Measurements from ENCODE around the gene HDGFL3.
"Not testable (repeated sequence)": the region's sequence is repeated elsewhere in the genome, so short reads cannot be mapped to it uniquely, and the experiment has no call there.

Gene HDGFL3

DNA sequence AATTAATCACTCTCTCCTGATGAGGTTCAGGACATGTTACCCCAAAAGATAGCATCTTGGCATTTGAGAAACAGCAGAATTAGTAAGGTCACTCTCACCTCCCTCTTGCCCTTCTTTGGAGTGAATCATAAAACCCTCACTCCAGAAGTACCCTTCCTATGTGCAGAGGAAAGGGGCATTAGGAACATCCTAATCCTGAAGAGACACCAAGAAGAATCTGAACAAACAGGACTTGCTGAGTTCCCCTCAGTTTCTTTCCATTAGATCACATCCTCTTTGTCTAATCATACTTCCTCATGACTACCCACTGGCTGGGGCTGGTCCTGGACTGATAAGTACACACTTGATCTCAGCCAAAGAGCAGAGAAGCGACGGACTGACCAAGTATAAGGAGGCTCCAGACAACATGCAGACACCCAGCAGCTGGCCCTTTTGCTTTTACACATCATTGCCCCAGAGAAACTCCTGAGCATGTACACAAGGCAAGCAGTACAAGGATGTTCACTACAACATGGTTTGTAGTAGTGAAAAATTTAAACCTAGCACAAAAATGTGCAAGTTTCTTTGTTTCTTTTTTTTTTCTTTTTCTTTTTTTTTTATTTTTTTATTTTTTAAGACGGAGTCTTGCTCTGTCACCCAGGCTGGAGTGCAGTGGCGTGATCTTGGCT lies 115.2 kb downstream of the HDGFL3 start:
- Histone ChIP-seq H3K9me3 (ENCODE audit: control insufficient read depth, low read depth, low read length) (no peaks in the 10 kb centered on the region), H3K4me3 (ENCODE audit: low read length) (no peak overlapping the region), H3K4me1 (ENCODE audit: control insufficient read depth, low read depth, low read length) (no peaks in the 10 kb centered on the region), H3K36me3 (ENCODE audit: control insufficient read depth, low read depth, low read length) (no peaks in the 10 kb centered on the region), H3K9ac (ENCODE audit: low read length) (no peak overlapping the region), H3K27me3 (ENCODE audit: control insufficient read depth, insufficient read depth, low read length) (no peaks in the 10 kb centered on the region), H3K27ac (ENCODE audit: low read length) (no peak overlapping the region)

DNA sequence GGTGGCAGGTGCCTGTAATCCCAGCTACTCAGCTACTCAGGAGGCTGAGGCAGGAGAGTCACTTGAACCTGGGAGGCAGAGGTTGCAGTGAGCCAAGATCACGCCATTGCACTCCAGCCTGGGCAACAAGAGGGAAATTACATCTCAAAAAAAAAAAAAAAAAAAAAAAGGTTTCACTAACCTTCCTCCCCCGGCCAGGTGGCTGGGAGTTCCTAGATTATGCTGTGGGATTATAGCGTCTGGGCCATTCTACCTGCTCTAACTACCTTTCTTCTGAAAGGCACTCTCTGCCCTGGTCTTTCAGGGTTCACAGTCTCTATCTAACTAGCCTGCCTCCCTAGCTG lies 115.7 kb downstream of the HDGFL3 start:
- not testable (repeated sequence) for H3K9me3 ChIP-seq (ENCODE audit: control insufficient read depth, low read depth, low read length); H3K4me3 ChIP-seq (ENCODE audit: low read length); H3K4me1 ChIP-seq (ENCODE audit: control insufficient read depth, low read depth, low read length); H3K27me3 ChIP-seq (ENCODE audit: control insufficient read depth, insufficient read depth, low read length); H3K9ac ChIP-seq (ENCODE audit: low read length); H3K36me3 ChIP-seq (ENCODE audit: control insufficient read depth, low read depth, low read length); H3K27ac ChIP-seq (ENCODE audit: low read length)

DNA sequence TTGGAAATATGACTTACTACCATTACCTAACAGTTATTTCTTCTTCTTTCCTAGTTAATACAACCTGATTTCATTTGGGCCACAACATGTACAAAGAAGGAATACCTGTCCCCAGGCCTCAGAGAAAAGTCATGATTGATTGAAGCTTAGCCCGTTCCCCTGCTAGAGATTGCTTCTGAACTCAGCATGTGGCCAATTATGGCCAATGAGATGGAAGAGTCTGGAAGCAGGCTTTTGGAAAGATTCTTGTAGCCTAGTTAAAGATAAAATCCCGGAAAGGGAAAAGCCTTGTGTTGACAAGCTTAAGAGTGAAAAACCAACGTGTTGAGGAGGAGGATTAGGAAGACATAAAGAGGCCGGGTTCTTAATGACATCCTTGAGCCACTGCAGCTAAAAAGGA lies 117.2 kb downstream of the HDGFL3 start:
- H3K9me3 ChIP-seq (ENCODE audit: control insufficient read depth, low read depth, low read length), result no peaks in the 10 kb centered on the region
- H3K27ac ChIP-seq (ENCODE audit: low read length), result no peak overlapping the region
- no peak overlapping the region for H3K4me3 ChIP-seq (ENCODE audit: low read length)
- no peaks in the 10 kb centered on the region for H3K27me3 ChIP-seq (ENCODE audit: control insufficient read depth, insufficient read depth, low read length)
- H3K9ac ChIP-seq (ENCODE audit: low read length), result no peak overlapping the region
- no peaks in the 10 kb centered on the region for H3K36me3 ChIP-seq (ENCODE audit: control insufficient read depth, low read depth, low read length)
- H3K4me1 ChIP-seq (ENCODE audit: control insufficient read depth, low read depth, low read length), result no peaks in the 10 kb centered on the region

DNA sequence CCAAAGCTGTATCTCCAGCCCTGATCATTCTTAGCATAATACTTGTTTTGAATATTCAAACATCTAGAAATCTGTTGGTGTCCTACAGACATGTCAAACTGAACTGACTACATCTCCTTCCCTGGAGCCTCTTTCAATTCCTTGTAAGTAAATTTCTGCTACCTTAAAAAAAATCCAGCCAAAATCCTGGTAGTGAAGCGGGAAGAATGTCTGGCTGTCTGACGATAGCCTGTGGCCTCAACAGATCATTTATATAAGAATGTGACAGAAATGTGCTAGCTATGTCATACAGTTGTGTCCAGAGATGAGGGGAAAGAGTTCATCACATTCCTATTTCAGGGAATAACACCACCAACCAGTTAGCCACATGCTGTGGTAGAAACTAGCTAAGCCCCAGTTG lies 118.7 kb downstream of the HDGFL3 start:
- Histone ChIP-seq H3K4me3 (ENCODE audit: low read length) (no peak overlapping the region), H3K9ac (ENCODE audit: low read length) (no peak overlapping the region), H3K9me3 (ENCODE audit: control insufficient read depth, low read depth, low read length) (no peaks in the 10 kb centered on the region), H3K4me1 (ENCODE audit: control insufficient read depth, low read depth, low read length) (no peaks in the 10 kb centered on the region), H3K36me3 (ENCODE audit: control insufficient read depth, low read depth, low read length) (no peaks in the 10 kb centered on the region), H3K27ac (ENCODE audit: low read length) (no peak overlapping the region), H3K27me3 (ENCODE audit: control insufficient read depth, insufficient read depth, low read length) (no peaks in the 10 kb centered on the region)

DNA sequence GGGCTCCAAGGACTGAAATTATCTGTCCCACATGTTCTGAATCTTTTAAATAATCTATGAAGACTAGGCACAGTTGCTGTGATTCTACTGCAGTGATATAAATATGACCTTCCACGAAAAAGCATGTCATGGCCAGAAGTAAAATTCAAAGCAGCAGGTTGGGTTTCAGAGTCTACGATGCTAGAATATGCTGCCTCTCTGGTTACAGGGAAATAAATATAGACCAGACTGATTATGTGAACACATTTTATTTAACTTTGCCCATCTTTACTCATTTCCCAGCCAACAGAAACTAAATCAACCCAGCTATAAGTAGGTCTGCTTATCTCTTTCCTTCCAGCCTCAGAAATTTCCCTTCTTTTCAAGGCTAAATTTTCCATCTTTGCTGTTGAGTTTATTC lies 120.0 kb downstream of the HDGFL3 start:
- no peaks in the 10 kb centered on the region for H3K27me3 ChIP-seq (ENCODE audit: control insufficient read depth, insufficient read depth, low read length)
- H3K9me3 ChIP-seq (ENCODE audit: control insufficient read depth, low read depth, low read length), result no peaks in the 10 kb centered on the region
- no peaks in the 10 kb centered on the region for H3K4me1 ChIP-seq (ENCODE audit: control insufficient read depth, low read depth, low read length)
- H3K27ac ChIP-seq (ENCODE audit: low read length), result no peak overlapping the region
- H3K9ac ChIP-seq (ENCODE audit: low read length), result no peak overlapping the region
- H3K4me3 ChIP-seq (ENCODE audit: low read length), result no peak overlapping the region
- H3K36me3 ChIP-seq (ENCODE audit: control insufficient read depth, low read depth, low read length), result no peaks in the 10 kb centered on the region

DNA sequence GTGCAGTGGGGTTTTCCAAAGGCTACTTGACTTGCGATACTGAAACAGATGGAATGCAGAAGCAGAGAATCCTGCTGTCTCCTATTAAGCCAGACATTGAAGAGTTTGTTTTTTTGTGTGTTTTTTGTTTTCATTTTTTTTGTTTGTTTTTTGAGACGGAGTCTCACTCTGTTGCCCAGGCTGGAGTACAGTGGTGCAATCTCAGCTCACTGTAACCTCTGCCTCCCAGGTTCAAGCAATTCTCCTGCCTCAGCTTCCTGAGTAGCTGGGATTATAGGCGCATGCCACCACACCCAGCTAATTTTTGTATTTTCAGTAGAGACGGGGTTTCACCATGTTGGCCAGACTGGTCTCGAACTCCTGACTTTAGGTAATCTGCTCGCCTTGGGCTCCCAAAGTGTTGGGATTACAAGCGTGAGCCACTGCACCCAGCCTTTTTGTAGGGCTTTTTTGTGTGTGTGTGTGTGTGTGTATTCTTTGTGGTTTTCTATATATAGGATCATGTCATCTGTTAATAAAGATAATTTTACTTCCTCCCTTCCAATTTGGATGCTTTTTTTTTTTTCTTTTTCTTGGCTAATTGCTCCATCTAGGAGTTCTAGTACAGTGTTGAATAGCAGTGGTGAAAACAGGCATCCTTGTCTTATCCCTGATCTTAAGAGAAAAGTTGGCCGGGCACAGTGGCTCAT lies 121.6 kb downstream of the HDGFL3 start:
- not testable (repeated sequence) for H3K4me3 ChIP-seq (ENCODE audit: low read length); H3K27ac ChIP-seq (ENCODE audit: low read length); H3K27me3 ChIP-seq (ENCODE audit: control insufficient read depth, insufficient read depth, low read length); H3K9ac ChIP-seq (ENCODE audit: low read length); H3K9me3 ChIP-seq (ENCODE audit: control insufficient read depth, low read depth, low read length); H3K4me1 ChIP-seq (ENCODE audit: control insufficient read depth, low read depth, low read length); H3K36me3 ChIP-seq (ENCODE audit: control insufficient read depth, low read depth, low read length)

DNA sequence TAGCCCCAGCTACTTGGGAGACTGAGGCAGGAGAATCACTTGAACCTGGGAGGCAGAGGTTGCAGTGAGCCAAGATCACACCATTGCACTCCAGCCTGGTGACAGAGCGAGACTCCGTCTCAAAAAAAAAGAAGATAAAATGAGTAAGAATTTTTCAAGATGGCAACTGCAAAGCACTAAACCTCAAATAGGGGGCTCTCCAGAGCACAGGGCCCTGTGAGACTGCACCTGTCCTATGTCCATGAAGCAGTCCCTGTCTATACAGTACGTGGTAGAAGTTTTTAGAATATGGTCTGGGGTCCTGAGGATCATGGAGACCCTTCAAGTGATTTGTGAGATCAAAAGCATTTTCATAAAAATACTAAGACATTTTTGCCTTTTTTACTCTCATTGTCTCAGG lies 122.2 kb downstream of the HDGFL3 start:
- not testable (repeated sequence) for H3K27ac ChIP-seq (ENCODE audit: low read length); H3K4me3 ChIP-seq (ENCODE audit: low read length); H3K36me3 ChIP-seq (ENCODE audit: control insufficient read depth, low read depth, low read length); H3K27me3 ChIP-seq (ENCODE audit: control insufficient read depth, insufficient read depth, low read length); H3K9ac ChIP-seq (ENCODE audit: low read length); H3K9me3 ChIP-seq (ENCODE audit: control insufficient read depth, low read depth, low read length); H3K4me1 ChIP-seq (ENCODE audit: control insufficient read depth, low read depth, low read length)

DNA sequence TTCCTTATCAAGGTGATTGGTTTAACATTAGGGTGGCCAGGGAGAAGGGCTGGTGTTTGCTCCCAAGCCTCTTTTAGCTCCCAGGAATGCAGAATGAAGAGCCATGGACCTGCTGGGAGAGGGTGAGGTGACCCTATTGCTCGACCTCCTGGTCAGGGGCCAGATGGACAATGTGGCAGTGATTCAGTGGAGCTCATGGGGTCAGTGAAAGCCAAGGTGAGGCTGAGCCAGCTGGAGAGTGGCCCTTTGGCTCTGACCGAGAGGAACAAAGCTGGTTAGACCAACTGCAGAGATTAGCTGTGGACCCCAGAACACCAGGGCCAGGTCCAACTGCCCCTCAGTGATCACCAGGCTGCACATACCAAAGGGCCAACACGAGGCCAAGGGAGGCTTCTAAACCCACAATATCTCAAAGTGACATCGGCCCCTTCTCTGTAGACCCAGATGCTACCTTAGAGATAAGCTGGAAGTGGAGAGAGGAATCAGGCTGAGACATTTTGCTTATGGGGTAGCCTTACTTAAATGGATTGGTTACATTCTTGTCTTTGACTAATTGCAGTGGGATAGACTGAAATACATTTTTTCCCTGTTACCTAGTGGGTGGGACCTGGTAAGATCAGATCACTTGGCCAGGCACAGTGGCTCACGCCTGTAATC lies 124.8 kb downstream of the HDGFL3 start:
- Histone ChIP-seq H3K27me3 (ENCODE audit: control insufficient read depth, insufficient read depth, low read length) (no peaks in the 10 kb centered on the region), H3K27ac (ENCODE audit: low read length) (no peak overlapping the region), H3K4me3 (ENCODE audit: low read length) (no peak overlapping the region), H3K4me1 (ENCODE audit: control insufficient read depth, low read depth, low read length) (no peaks in the 10 kb centered on the region), H3K9ac (ENCODE audit: low read length) (no peak overlapping the region), H3K36me3 (ENCODE audit: control insufficient read depth, low read depth, low read length) (no peaks in the 10 kb centered on the region), H3K9me3 (ENCODE audit: control insufficient read depth, low read depth, low read length) (no peaks in the 10 kb centered on the region)

DNA sequence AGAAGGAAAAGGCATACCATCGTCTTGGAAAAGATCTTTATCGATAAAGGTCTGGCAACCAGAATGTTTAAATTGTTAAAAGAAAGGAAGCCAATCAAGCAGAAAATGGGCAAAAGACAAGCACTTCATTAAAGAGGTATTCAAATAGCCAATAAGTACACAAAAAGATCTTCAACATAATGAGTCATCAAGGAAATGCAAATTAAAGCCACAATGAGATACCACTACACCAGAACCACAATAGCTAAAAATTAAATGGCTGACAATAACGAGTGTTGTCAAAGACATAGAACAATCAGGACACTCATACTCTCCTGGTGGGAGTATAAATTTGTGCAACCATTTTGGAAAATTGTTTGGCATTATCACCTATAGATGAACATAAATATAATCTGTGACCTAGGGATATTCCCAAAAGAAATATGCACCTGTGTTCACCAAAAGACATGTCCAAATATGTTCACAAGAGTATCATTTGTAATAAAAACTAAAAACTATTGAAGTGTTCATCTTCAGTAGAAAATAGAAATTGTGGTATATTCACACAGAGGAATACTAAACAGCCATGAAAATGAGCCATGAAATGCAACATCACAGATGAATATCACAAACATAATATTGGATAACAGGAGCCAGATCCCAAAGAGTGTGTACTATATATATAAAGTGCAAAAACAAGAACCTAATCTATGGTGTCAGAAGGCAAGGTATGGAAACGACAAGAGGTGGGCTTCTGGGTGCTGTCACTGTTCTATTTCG lies 126.2 kb downstream of the HDGFL3 start:
- H3K36me3 ChIP-seq (ENCODE audit: control insufficient read depth, low read depth, low read length), result no peaks in the 10 kb centered on the region
- no peaks in the 10 kb centered on the region for H3K4me1 ChIP-seq (ENCODE audit: control insufficient read depth, low read depth, low read length)
- H3K4me3 ChIP-seq (ENCODE audit: low read length), result no peak overlapping the region
- no peaks in the 10 kb centered on the region for H3K27me3 ChIP-seq (ENCODE audit: control insufficient read depth, insufficient read depth, low read length)
- H3K9ac ChIP-seq (ENCODE audit: low read length), result no peak overlapping the region
- no peak overlapping the region for H3K27ac ChIP-seq (ENCODE audit: low read length)
- H3K9me3 ChIP-seq (ENCODE audit: control insufficient read depth, low read depth, low read length), result no peaks in the 10 kb centered on the region

DNA sequence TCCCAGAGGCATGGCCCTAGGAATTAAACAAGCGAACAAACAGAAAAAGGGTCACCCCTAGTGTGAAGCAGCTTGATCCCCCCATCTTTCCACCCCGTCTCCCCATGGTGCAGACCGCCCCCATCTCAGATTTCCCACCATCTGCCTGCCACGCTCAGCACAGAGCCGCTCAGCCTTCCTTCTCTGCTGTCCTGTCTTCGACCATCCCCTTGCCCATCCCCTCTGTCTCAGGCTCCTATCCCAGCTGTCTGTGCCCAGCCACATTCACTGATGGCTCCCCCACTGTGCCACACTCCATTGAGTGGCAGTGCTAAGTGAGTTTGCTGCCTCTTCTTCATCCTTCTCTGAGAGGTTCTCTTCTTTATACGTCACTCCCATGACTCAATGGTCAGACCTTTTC lies 128.9 kb downstream of the HDGFL3 start:
- no peak overlapping the region for H3K27ac ChIP-seq (ENCODE audit: low read length)
- no peaks in the 10 kb centered on the region for H3K4me1 ChIP-seq (ENCODE audit: control insufficient read depth, low read depth, low read length)
- no peak overlapping the region for H3K4me3 ChIP-seq (ENCODE audit: low read length)
- H3K27me3 ChIP-seq (ENCODE audit: control insufficient read depth, insufficient read depth, low read length), result no peaks in the 10 kb centered on the region
- H3K9me3 ChIP-seq (ENCODE audit: control insufficient read depth, low read depth, low read length), result no peaks in the 10 kb centered on the region
- H3K36me3 ChIP-seq (ENCODE audit: control insufficient read depth, low read depth, low read length), result no peaks in the 10 kb centered on the region
- H3K9ac ChIP-seq (ENCODE audit: low read length), result no peak overlapping the region
